GM19324 (cell line): Measurements from ENCODE around the gene AFF4.
"Not testable (repeated sequence)": the region's sequence is repeated elsewhere in the genome, so short reads cannot be mapped to it uniquely, and the experiment has no call there.

Source experiments
- ATAC-seq: cut with Tn5 transposase; IDR thresholded peaks from one replicate; pipeline ENCODE4 v1.9.1; 2021; ENCODE audit warnings: mild to moderate bottlenecking, moderate library complexity; ENCODE audit not compliant: unreplicated experiment, low FRiP score

The AFF4 gene

GRCh38 chr5:132963171-132964104, at the start of gene AFF4:
Gene AFF4, minus strand, starts transcription at chr5:132963634. Its CDS starts 26,445 bp downstream, at chr5:132937189.
- peak; percentile 97 for ATAC-seq

- ATAC-seq: not testable (repeated sequence)
Measured at GRCh38 chr5:133008455-133008854, 45.0 kb upstream of the AFF4 start.

- no peak for ATAC-seq
Measured at GRCh38 chr5:133006653-133007052, 43.2 kb upstream of the AFF4 start.

- no peak for ATAC-seq
Measured at GRCh38 chr5:132999246-132999645, 35.8 kb upstream of the AFF4 start.

- no peak for ATAC-seq
Measured at GRCh38 chr5:132998556-132998955, 35.1 kb upstream of the AFF4 start.

- no peak for ATAC-seq
Measured at GRCh38 chr5:132996307-132996706, 32.9 kb upstream of the AFF4 start.

GRCh38 chr5:132987531-132988408, 24.3 kb upstream of the AFF4 start:
- ATAC-seq: no peak

- not testable (repeated sequence) for ATAC-seq
Measured at GRCh38 chr5:132982971-132983370, 19.5 kb upstream of the AFF4 start.

- no peak for ATAC-seq
Measured at GRCh38 chr5:132981288-132981687, 17.9 kb upstream of the AFF4 start.

- no peak for ATAC-seq
Measured at GRCh38 chr5:132979976-132980375, 16.5 kb upstream of the AFF4 start.

- no peak for ATAC-seq
Measured at GRCh38 chr5:132979367-132979940, 16.0 kb upstream of the AFF4 start.

GRCh38 chr5:132976852-132977251, 13.4 kb upstream of the AFF4 start:
- ATAC-seq: no peak

GRCh38 chr5:132972436-132972828, 9.0 kb upstream of the AFF4 start:
- ATAC-seq: not testable (repeated sequence)

- no peak for ATAC-seq
Measured at GRCh38 chr5:132971483-132972435, 8.3 kb upstream of the AFF4 start.

GRCh38 chr5:132965120-132965519, 1.7 kb upstream of the AFF4 start:
- ATAC-seq: no peak

GRCh38 chr5:132962429-132963021, 909 bp downstream of the AFF4 start:
- no peak for ATAC-seq

- no peak for ATAC-seq
Measured at GRCh38 chr5:132961887-132962286, 1.5 kb downstream of the AFF4 start.

GRCh38 chr5:132961123-132961815, 2.2 kb downstream of the AFF4 start:
- ATAC-seq: not testable (repeated sequence)
